Occipital lobe (tissue), 2 donors: ENCODE data around the gene FAM120A. TPM values are rescaled to one million over a fixed set of nuclear protein-coding genes. Genes with fewer than 3 reads are reported as not detected.

Experiments used
- DNase-seq: peaks from one replicate; lab custom pipeline; 2025; lab: John Stamatoyannopoulos, UW
- total RNA-seq: library from RNA; depleted of rRNA; stranded (reverse); fragments of >200 nt; gene quantifications from one replicate; pipeline ENCODE4 v1.2.3, GENCODE V29; 2014

Gene FAM120A
- total RNA-seq, 1 donor from 2014 or later = 66.9 TPM

DNA sequence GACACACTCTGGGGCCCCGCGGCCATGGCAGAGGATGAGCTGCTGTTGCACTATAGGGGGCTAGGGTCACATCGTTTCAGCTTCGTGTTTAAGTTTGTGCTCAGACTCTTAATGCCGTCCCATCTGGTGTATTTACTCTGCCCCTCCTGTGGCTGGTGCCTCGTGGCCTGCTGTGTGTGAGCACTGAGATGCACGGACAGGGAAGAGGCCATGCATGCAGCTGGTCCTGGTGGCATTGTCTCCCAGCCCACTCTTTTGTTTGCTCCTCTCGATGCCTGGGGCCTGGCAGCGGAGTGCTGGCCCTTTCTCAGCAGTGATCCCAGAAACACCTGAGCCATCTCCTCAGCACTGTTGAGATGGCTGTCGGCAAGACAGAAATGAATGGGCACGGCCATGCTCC, 94.9 kb downstream of the FAM120A start:
- DNase-seq = no peak

DNA sequence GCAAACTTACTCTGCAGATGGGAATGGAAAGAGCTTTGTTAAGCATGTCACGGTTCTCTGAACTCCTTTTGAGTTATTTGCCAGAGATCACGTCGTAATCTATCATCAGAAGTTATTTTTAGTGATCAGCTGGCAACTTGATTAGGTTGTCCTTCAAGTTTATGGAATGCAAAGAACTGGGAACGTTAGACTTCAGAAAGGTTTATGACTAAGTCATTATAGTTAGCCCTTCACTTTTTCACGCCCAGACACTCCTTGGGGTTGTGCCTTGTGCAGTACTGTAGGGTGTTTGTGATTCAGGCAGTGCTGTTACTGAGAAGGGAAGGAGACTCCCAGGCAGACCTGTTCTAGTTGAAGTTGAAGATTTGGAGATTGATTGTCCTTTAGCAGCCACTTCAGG, 98.1 kb downstream of the FAM120A start:
- DNase-seq = no peak

DNA sequence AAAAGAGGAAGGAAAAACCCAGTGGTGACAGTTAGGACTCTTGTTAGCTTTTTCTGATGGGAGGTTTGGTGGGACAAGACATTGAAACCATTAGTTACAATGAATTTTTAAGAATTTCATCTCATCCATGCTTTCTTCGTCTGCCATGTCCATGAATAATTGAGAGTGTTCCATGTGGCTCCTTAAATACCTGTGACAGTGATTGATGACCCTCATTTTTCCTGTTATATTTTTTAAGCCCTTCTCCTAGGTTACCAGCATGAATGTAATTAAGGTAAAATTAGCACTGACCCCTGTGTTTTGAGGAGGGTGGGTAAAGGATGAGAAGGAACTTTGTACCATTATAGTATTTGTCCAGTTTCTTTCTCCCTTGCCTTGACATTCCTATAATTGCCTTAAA, 101.4 kb downstream of the FAM120A start:
- no peak for DNase-seq

DNA sequence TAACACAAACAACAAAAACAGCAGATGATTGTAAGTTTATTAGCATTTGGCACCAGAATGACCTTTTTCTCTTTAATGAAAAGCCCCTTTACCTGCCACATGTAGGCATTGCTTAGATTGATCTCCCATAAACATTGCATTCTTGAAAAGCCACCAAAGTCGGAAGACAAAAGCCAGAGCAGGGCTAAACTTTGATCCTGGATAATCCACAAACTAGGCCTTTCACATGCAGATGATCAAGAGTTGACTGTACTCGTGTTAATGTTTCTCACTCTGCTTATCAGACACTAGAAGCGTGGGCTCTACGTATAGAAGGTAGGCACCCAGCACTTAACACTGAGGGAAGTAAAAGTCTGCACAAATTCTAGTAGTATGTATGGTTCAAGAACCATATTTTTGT, 103.9 kb downstream of the FAM120A start:
- no peak for DNase-seq

DNA sequence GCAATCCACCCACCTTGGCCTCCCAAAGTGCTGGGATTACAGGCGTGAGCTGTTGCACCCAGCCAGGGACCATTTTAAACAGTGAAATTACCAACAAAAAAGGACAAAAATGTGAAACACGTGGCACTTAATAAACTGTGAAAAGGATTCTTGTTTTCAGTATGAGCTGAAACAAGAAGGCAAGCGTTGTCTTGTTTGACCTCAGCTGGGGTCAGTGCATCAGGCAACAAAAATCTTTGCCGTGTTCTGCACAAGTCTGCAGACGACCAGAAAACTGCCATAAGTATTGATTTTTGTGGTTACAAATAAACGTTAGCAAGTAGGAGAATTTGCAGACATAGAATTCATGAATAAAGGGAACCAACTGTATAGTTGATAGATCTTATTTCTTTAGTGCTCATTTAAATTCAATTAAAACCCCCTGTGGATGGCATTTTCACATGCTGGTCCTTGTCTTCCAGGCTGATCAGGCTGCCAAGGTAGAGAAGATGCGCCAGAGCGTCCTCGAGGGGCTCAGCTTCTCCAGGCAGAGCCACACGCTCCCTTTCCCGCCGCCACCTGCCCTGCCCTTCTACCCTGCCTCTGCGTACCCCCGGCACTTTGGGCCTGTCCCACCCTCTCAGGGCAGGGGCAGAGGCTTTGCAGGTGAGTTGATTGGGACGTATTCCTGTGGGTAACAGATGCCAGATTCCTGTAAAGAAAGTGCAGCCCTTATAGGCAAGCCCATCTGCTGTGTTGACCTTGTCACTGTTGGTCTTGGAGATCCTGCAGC, 106.1 kb downstream of the FAM120A start:
- DNase-seq = no peak

DNA sequence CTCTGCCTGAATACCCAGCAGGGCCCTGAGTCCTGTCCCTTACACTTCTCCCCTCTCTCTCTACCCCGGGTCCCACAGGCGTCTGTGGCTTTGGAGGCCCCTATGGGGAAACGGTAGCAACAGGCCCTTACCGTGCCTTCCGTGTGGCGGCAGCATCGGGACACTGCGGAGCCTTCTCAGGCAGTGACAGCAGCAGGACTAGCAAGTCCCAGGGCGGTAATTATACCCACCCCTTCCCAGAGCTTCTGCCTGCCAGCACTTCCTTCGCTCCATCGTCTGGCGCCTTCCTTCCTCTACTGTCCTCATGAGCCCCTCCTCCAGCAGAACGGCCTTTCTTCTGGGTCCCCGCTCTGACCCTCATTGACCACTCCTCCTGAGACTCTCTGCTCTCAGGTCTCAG, 107.0 kb downstream of the FAM120A start:
- DNase-seq = no peak

DNA sequence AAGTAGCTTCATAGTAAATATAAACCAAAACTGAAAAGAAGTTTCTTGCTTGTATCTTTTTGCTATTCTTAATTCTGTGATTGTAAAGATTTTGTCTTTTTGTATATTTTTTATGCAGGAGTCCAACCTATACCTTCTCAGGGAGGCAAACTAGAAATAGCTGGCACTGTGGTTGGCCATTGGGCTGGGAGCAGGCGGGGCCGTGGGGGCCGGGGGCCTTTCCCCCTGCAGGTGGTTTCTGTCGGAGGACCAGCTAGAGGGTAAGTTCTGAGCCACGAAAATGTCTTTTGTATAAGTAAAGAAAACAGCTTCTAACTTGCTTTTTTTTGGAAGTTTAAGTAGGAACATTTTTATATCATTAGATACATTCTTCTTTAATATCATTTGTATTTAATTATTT, 109.5 kb downstream of the FAM120A start:
- DNase-seq = no peak

DNA sequence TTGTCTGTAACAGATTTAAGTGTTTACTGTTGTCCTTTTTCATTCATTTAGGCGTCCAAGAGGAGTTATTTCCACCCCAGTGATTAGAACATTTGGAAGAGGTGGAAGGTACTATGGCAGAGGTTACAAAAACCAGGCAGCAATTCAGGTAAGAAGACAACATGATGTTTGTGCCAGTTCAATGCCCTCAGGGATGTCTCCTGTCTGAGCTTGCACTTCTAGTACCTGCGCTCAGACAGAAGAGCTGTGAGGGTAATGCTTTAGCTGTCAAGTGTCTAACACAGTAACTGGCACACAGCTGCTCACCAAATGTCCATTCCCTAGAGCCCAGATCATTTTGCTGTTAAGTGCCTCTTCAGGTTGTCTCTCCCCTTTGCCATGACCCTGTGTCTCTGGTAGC, 110.7 kb downstream of the FAM120A start:
- no peak for DNase-seq

DNA sequence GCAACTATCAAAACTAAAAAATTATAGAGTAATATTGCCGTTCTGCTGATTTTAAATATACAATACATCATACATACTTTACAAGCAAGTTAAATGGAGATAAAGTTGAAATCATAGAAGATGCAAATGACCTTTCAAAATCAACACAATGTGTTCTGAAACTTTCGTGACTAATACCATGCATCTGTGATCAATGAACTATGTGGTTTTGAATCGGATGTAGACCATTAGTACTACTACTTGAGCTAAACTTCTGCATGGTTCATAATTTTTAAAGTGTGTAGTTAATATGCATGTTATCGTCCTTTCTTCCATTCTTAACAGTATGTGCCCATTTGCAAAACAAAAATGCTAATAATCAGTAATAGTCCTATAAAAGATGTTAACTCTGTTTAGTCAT, 113.6 kb downstream of the FAM120A start:
- no peak for DNase-seq

DNA sequence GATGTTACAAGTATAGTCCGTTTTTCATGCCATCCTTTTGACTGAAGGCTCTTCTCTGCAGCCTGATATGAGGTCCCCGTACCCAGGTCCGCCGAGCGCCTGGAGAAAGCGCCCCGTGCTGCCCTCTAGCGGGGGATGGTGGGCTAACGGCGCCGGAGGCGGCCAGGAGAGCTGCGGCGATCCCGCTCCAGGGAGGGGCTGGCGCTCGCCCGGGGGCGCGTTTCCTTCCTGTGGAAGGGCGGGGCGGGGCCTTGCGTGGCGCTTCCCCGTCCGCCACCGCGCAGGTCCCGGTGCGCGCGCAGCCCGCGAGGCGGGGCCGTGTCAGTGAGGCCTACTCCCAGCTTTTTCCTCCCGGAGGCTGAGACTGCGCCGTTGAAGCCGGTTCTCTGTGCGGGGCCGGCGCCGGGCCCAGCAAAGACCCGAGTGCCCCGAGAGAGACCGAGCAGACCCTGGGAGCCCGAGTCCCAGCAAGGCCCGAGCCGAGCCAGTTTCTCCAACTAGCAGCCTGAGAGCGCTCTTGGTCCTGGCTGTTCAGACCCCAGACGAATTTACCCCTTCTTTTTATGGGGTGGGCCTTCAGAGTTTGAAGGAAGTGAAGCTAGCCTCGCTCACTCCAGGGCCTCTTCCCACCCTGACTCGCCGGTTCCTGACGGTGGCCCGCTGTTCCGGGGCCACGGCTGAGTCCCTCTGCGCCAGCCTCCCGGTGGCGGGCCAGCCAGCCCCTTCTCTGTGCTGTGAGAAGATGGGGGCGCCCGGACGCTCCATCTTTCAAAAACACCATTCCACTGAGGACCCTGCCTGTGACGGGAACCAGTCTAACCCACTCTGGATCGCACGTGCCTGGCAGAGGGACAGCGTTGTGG, 115.2 kb downstream of the FAM120A start:
- DNase-seq = peak; percentile 98

DNA sequence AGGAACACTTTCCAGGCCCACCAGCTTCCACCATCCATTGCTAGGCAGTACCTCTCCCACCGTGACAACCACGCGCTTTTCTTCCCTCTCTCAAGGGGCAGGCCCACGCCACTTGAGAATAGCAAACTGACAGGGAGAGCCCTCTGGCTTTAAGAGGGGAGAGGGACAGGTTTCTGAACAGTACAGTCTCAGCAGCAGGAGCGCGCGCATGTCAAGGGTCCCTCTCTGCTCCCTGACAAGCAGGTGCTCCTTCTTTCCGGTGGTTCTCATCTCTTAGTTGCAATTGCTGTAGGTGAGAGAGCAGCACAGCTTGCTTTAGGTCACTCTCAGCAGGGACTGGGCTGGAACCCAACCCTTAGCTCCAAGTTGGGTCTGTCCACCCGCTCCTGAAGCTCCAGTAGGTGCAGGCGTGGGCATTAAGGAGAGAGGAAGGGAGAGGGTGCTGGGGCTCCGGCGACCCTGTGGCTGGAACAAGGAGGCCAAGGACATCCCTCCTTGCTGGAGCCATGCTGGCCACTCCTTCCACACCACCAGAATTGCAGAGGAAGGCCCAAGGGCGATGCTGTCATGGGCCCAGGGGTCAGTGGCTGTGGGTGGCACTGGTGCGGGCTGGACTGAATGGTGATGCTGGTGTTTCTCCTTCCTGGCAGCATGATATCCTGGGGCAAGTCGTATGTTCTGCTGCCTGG, 115.9 kb downstream of the FAM120A start:
- no peak for DNase-seq

DNA sequence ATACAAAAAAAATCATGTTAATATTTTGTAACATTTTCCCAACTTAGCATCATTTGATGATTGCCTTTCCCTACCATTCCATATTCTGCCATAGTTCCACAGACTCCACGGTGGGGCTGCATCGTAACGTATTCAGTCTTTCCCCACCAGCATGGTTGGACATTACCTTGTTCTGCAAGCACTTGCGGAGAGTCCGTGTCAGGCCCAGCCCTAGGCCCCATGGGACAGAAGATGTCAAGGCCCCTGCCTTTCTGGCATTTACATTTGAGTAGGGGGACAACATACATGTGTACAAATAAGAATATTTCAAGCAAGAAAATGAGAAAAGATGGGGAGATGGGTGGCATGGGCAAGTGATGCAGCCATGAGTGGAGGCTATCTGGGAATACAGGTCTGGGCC, 116.7 kb downstream of the FAM120A start:
- no peak for DNase-seq

DNA sequence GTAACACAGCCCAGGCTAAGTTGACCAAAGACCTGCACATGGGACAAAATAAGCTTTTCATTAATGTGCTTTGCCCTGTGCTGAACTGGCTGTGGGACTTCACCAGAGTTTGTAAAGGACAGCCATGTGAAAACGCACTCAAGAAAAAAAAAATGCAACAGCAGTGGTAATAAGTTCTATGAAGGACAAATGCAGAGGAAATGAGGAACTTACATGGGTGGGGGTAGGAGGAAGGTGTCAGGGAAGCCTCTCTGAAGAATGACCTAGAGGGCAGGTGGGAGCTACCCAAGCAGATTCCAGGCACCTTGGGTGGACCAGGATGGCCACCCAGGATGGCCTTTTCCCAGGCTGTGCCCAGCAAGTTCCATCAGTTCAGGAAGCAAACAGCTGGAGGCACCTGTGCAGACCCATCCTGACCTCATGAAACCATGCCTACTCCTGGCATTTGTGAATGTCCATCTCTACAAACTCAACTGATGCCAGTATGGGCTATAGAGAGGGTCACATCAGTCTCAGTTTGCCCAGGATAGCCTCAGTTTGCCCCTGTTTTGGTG, 118.2 kb downstream of the FAM120A start:
- DNase-seq = no peak

DNA sequence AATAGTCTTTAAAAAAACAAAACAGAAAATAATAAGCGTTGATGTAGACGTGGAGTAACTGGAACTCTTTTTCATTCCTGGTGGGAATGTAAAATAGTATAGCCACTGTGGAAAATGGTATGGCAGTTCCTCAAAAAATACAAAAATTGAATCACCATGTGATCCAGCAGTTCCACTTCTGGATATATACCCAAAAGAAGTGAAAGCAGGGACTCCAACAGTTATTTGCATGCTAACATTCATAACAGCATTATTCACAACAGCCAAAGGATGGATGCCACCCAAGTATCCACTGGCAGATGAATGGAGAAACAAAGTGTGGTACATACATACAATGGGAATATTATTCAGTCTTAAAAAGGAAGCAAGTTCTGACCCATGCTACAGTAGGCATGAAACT, 120.7 kb downstream of the FAM120A start:
- DNase-seq = no peak

DNA sequence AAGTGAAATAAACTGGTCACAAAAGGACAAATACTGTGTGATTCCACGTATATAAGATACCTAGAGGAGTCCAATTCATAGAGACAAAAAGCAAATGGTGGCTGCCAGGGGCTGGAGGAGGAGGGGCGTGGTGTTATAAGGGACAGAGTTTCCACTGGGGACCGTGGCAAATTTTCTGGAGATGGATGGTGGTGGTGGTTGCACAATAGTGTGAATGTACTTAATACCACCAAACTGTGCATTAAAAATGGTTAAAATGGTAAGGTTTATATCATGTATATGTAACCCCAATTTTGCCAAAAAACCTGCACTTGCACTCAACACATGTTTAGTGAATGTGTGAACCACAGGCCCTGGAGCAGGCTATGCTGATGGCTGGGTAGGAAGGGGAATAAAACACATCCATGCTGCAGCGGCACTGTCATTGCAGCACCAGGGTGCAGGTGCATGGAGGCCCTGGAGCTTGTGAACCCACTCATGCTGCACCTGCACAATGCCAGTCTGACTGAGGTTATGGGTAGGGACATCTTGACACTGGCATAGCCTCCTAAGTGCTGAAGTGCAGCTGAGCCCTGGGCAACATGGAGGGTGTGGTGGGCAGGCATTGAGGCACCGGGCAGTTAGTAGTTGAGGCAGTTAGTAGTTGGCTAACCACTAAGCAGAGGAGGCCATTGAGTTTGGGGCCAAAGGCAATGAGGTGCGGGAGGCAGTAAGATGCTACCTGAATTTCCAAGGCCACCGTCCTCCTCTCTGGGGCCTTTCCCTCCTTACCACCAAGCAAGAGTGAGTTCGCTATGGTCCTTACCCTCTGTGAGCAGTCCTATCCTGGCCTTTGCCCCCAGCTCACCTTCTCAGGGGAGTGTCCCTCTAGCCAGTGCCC, 121.4 kb downstream of the FAM120A start:
- no peak for DNase-seq

DNA sequence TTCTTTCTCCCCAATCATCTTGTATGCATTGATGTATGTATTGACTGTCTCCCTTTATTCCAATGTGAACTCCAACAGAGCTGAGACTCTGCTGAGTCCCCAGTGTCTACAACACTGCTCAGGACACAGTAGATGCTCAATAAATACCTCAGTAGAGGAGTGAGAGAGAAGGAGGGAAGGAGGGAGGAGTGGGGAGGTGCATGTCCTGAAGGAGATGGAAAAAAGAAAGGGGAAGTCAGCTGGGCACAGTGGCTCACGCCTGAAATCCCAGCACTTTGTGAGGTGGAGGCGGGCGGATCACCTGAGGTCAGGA, 122.0 kb downstream of the FAM120A start:
- DNase-seq = no peak

DNA sequence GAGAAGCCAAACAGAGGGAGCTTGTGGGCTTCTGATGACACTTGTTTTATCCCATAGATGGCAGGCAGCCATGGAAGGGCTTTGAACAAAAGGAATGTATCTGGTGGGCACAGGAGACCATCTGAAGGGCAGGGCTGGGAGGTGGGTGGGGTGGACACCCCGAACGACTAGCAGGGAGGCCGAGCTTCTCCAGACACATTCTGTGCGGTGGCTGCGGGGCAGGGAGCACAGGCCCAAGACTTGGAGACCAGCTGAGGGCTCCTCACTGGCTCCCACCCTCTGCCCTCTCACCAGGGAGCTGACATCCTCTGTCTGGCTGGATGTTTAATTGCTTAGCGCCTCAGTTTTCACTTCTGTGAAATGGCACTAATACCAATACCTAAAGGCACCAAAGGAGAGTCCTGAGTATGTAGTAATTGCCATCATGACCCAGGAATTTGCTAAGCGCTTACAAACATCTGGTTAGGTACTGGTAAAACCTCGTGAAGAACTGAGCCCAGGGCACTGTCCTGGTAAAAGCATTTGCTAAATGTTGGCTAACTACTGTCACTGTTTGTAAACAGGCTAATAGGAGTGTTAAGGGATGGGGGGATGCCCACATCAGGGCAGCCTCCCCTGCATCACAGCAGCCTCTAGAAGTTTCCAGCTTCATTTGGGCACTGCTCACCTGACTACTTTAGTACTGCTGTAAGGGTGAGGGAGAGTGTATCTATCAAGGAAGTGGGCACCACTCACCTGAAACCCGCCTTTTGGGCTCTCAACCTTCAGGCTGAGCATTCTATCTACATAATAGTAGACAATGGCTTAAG, 122.8 kb downstream of the FAM120A start:
- no peak for DNase-seq

DNA sequence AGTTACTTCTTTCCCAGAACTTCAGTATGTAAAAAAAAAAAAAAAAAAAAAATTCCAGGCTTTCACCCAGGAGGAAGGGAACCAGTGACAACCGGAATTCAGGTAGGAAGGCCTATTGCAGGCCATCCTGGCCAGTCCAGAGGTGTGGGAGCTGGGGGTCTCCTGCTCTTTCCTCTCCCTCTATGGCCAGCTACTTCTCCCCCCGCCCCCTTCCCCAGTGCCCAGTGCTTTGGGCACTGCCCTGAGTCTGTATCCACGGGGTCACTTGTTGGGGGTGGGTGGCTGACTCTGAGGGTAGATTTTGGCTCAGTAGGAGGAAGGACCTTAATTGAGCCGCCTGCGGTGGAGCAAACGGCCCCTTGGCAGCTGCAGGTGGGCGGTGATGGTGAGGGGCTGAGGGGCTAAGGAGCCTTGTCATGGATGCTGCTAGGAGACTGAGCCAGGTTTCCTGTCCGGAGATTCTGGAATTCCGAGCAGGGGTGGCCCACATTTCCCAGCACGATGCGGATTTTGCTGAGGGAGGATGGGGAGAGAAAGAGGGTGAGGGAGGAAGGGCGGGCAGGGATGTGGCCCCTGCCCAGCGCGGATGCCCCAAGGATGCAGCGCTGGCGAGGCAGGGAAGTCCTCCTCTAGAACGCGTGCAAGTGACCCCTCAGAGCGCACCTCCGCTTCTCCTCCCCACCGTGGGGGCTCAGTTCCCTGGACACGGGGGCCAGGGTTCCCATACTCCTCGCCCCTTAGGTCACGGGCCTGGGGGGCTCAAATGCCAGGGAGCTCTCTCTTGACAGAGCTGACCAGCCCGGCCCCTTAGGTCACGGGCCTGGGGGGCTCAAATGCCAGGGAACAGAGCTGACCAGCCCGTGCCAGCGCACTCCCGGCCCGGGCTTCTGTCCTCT, 123.7 kb downstream of the FAM120A start:
- no peak for DNase-seq

DNA sequence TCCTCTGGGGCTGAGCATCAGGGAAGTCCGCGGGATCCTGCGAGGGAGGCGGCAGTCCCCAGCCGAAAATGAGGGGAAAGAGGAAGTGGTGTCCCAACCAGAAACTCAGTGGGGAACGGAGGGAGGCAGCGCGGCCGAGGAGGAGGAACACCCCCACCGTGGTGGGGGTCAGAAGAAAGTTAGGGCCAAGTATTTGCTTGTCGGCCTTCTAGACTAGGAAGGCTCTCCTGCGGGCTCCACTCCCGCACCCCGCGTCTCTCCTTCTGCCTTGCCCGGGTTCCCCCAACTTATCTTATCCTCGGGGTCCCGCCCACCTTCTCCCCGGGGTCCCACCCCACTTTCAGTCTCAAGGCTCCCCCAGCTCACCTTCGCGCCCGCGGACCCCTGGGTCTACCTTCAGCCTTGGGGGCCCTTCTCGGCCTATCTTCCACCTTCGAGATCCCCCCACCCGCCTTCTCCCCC, 124.3 kb downstream of the FAM120A start:
- no peak for DNase-seq
